Hematopoietic multipotent progenitor cell treated with erythropoietin and hydrocortisone succinate and interleukin-3 and kit ligand, for 4 days (in vitro differentiated cells): ENCODE data around the gene AJM1.
"Not testable (repeated sequence)": the region's sequence is repeated elsewhere in the genome, so short reads cannot be mapped to it uniquely, and the experiment has no call there.

Experiments
- DNase-seq: peaks from one replicate; pipeline ENCODE4 v3.0.0-alpha.2; 2015

The AJM1 gene

GRCh38 chr9:136856541-136857141 is 14.4 kb downstream of the AJM1 start:
- no peak for DNase-seq

GRCh38 chr9:136857166-136857565 is 14.9 kb downstream of the AJM1 start:
- no peak for DNase-seq

- DNase-seq, result no peak
These were observed 15.5 kb downstream of the AJM1 start for GRCh38 chr9:136857581-136858412.

GRCh38 chr9:136858452-136858843 is 16.2 kb downstream of the AJM1 start:
- no peak for DNase-seq

GRCh38 chr9:136858844-136859757 is 16.8 kb downstream of the AJM1 start:
- DNase-seq, result peak; percentile 30

GRCh38 chr9:136860529-136860928 is 18.3 kb downstream of the AJM1 start:
- no peak for DNase-seq

GRCh38 chr9:136860933-136861873 is 18.9 kb downstream of the AJM1 start:
- DNase-seq, result no peak

GRCh38 chr9:136861874-136862457 is 19.7 kb downstream of the AJM1 start:
- DNase-seq, result no peak

- no peak for DNase-seq
These were observed 20.8 kb downstream of the AJM1 start for GRCh38 chr9:136862849-136863622.

- DNase-seq, result no peak
These were observed 21.5 kb downstream of the AJM1 start for GRCh38 chr9:136863623-136864273.

- DNase-seq, result no peak
These were observed 22.9 kb downstream of the AJM1 start for GRCh38 chr9:136865041-136865767.

- DNase-seq, result no peak
These were observed 23.5 kb downstream of the AJM1 start for GRCh38 chr9:136865768-136866103.

- not testable (repeated sequence) for DNase-seq
These were observed 24.7 kb downstream of the AJM1 start for GRCh38 chr9:136866898-136867421.

GRCh38 chr9:136867480-136867879 is 25.2 kb downstream of the AJM1 start:
- DNase-seq, result no peak

- no peak for DNase-seq
These were observed 25.6 kb downstream of the AJM1 start for GRCh38 chr9:136867917-136868316.

- no peak for DNase-seq
These were observed 26.4 kb downstream of the AJM1 start for GRCh38 chr9:136868644-136869043.

- not testable (repeated sequence) for DNase-seq
These were observed 27.3 kb downstream of the AJM1 start for GRCh38 chr9:136869611-136870010.

GRCh38 chr9:136875155-136875554 is 32.9 kb downstream of the AJM1 start:
- DNase-seq, result no peak

- no peak for DNase-seq
These were observed 34.2 kb downstream of the AJM1 start for GRCh38 chr9:136876476-136876875.

GRCh38 chr9:136880651-136881050 is 38.4 kb downstream of the AJM1 start:
- DNase-seq, result peak; percentile 32
